Right renal pelvis (tissue), 4 donors: ENCODE data around the gene DNASE2. TPM values are rescaled to one million over a fixed set of nuclear protein-coding genes. Genes with fewer than 3 reads are reported as not detected.

ENCODE experiments used
- DNase-seq, 4 donors: peaks; one replicate each; pipeline ENCODE4 v3.0.0-alpha.2; 2013; ENCODE audit warnings: low read depth in 4 of 4, low spot score in 3 of 4, missing footprints in 1 of 4
- polyA plus RNA-seq, 4 donors: library from polyadenylated mRNA; unstranded; fragments of 120-200 nt; gene quantifications; one replicate each; pipeline ENCODE4 v1.2.1, GENCODE V29; 2013; ENCODE audit not compliant: insufficient read length in 4 of 4

Gene DNASE2
- polyA plus RNA-seq, 4 donors: 11.9 to 16.2 (median 12.7) TPM

DNA sequence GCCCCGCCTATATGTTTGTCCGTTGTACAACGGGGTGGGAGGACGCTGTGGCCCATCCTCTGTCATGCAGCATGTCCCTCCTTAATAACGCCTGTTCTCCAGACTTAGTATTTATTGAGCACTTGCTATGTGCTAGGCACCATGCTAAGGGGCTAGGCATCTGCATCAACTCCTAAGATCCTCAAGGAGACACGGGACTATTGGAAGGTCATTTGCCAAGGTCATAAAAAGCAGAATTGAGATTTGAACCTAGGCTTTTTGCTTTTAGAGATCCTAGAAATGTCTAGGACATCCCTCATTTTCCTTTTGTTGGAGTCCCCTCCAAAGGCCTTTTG, 44.8 kb downstream of the DNASE2 start:
- DNase-seq: no peak

DNA sequence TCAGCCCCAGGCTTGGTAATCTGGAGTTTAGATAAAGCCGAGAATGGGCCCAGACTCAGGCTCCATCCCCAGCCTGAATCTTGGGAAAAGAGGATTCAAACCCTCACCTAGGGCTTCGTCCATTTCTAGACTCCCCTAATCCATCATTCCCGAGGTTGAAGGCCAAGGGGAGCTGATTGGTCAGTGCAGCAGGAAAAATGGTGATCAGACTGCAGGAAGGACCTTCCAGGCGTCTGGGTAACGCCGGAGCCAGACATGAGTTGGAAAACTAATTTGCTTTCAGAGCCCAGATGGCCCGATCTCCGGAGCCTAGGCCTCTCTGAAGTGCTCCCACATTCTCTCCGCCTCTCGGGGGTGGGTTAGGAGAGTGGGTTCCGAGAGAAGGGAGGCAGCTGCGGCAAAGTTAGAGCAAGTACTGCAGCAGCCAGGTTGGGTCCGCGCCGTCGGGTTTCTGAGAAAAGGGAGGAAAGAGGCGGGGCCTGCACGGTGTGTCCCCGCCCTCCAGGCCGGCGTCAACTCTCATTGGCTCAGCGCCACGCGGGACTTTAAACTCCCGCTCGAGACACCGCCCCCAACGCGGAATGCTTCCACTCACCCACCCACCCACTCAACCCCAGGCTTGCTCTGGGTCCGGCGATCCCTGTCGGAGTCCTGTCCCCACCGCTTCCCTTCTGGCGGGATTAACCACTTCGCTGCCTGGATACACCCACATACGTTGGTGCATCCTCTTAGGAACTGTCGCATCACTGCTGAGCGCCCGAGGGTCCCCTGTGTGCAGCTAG, 46.1 kb downstream of the DNASE2 start:
- DNase-seq: no peak

DNA sequence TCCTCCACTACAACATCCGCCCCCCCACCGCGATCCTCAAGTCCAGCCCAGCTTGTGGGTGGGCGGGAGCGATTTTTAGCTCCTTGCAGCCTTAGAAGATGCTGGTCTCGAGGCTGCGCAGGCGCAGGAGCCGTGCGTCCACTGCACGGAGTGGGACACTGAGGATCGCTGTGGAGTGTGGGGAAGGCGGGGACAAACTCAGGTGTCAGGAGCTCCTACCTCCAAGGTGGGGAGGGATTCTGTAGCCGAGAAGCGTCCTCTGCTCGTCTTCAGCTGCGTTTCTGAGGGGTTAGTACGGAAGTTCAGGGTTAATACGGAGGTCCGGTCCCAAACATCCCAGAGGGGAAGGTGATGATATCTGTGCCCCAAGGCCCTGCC, 46.7 kb downstream of the DNASE2 start, which contains the start of gene RTBDN:
Gene RTBDN (minus strand): TSS at position 14 of the 378 bp plus-strand sequence. CDS start 4,600 bp downstream, outside the sequence.
- DNase-seq: no peak

DNA sequence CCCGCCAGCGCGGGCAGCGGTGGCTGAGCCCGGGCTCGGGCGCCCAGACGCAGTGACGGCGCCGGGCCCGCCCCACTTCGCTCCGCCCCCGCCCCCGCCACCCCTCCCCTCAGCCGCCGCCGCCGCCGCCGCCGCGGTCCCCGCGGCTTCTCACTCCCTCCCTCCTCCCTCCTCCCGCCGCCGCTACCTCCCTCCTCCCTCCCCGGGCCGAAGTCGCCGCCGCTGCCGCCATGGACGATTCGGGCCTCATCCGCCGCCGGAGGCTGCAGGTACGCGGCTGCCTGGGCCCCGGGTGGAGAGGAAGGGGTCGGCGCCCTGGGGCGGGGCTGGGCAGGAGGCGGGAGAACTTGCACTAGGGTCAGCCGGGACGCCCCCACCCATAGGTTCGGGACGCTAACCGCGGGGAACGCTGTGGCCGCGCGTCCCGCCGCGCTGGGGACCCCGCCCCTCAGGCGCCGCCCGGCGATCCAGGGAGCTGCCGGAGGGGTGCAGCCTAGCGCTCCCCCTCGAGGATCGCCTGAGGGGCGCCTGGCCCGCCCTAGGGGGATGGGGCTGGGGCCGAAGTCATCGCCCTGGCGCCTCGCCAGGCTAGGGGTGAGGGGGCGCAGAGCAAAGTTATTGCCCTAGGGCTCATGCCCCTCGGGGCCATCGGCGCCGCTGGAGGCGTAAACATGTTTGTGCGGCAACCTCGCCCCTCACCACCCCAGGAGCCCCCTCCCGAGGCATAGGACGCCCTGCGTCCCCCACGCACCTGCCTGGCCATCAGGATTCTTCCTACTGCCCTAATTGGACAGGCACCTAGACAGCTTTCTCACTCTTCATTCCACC, 47.3 kb downstream of the DNASE2 start:
- no peak for DNase-seq

DNA sequence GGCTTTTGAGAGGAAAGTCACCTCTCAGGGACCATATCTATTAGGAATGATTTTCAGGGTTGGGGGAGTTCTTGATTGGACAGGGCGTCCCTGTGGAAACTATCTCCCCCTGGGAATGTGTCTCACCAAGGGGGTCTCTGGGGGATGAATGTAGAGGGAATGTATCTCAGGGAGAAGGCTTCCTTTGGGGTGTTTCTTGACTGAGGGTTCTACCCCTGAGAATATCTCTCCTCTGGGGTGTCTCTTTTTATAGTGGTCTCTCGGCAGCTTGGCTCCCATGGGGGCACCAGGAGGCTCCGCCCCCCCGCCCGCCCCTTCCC, 47.9 kb downstream of the DNASE2 start:
- no peak for DNase-seq

DNA sequence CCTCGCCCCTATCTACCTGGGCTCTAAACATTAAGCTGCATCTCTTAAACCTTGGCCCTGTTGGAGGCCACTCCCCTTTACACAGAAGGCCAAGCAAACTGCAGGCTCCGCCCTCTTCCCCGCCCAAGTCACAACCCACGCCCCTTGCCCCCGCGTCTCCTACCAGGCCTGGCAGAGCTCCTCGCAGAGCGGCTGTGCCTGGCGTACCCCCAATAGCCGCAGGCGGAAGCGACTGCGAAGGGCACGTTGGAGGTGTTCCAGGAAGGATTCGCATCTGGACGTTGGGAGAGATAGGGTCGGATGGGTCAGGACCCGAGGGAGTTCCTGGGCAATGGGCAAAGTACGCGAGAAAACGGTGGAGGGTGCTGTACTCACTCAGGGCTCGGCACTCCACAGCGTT, 52.8 kb downstream of the DNASE2 start:
- no peak for DNase-seq

DNA sequence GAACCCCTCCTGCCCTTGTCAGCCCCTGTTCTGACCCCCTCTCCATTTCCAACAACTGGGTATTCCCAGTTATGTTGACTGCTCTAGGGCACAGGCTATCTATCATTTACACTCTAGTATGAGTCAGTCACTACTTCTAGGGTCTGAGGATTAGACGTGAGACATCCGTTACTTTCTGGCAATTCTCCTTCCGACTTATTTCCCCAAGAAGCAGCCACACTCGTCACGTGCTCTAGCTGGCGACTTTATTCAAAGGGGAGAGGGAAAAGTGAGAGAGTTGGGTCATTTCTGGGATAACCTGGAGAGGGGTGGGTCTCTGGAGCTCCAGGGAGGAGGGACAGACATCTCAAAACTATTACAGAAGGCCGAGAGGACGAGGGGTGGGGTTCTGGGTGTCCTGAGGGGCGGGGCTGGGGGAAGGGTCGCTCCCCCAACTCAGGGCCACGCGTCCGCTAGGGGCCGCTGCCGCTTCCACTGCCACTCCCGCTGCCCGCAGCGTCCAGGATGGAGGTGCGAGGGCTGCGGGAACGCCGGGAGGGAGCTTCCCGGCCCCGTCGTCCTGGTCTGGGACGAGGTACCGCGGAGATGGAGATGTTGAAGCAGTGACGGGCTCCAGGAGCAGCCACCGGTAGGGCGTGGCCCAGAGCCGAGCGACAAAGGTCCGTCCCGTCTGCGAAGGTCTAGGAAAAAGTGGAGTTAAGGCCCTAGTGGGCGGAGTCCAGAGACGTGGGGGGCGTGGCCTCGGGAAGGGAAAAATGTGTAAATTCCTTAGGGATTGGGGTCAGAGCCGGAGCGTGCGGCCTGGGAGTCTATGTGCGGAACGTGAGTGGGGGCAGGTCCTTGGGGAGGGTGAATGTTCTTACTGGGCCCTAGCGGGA, 55.8 kb downstream of the DNASE2 start:
- DNase-seq: no peak

Other genes with a start within 250 kb of the DNASE2 start
- gene MAN2B1, start 214.7 kb downstream of the DNASE2 start, polyA plus RNA-seq: 10 to 100 TPM; 24.9 to 35.3 (median 29.7) TPM
- 10 to 100 TPM; 14.1 to 21.4 (median 15.0) TPM for gene WDR83, start 214.6 kb downstream of the DNASE2 start, polyA plus RNA-seq
- gene DHPS, start 199.6 kb downstream of the DNASE2 start, polyA plus RNA-seq: 10 to 100 TPM; 70.5 to 84.3 (median 75.8) TPM
- gene GNG14, start 193.5 kb downstream of the DNASE2 start, polyA plus RNA-seq: under 1 TPM in 2 of 4 donors, not detected in 2; 0.39 to 0.56 TPM
- gene FBXW9, start 184.8 kb downstream of the DNASE2 start, polyA plus RNA-seq: 10 to 100 TPM; 12.1 to 18.5 (median 13.1) TPM
- gene TNPO2, start 157.5 kb downstream of the DNASE2 start, polyA plus RNA-seq: 10 to 100 TPM; 65.4 to 76.8 (median 68.6) TPM
- gene TRIR, start 146.8 kb downstream of the DNASE2 start, polyA plus RNA-seq: 100 to 1,000 TPM; 155 to 204 (median 164) TPM
- 10 to 100 TPM; 80.1 to 95.8 (median 88.6) TPM for gene GET3, start 144.0 kb downstream of the DNASE2 start, polyA plus RNA-seq
- gene BEST2, start 129.7 kb downstream of the DNASE2 start, polyA plus RNA-seq: under 1 TPM in 1 of 4 donors, not detected in 3; 0.12 TPM
- 10 to 100 TPM; 39.0 to 61.9 (median 42.5) TPM for gene HOOK2, start 105.9 kb downstream of the DNASE2 start, polyA plus RNA-seq
- gene JUNB, start 90.0 kb downstream of the DNASE2 start, polyA plus RNA-seq: 10 to 100 TPM; 20.1 to 50.8 (median 38.2) TPM
- gene PRDX2, start 79.6 kb downstream of the DNASE2 start, polyA plus RNA-seq: 100 to 1,000 TPM; 295 to 351 (median 312) TPM
- 10 to 100 TPM in 1 of 4 donors, 1 to 10 TPM in 3; 5.6 to 13.3 (median 7.5) TPM for gene THSD8, start 79.4 kb downstream of the DNASE2 start, polyA plus RNA-seq
- gene RNASEH2A, start 74.9 kb downstream of the DNASE2 start, polyA plus RNA-seq: 10 to 100 TPM; 29.2 to 42.0 (median 31.2) TPM
- gene RTBDN, start 46.9 kb downstream of the DNASE2 start, polyA plus RNA-seq: under 1 TPM in 1 of 4 donors, not detected in 3; 0.08 TPM
- gene MAST1, start 42.9 kb downstream of the DNASE2 start, polyA plus RNA-seq: 1 to 10 TPM in 2 of 4 donors, under 1 TPM in 2; 0.91 to 1.6 (median 1.1) TPM
- under 1 TPM; 0.41 to 0.49 (median 0.44) TPM for gene KLF1, start 5.8 kb upstream of the DNASE2 start, polyA plus RNA-seq
- 10 to 100 TPM; 24.7 to 36.2 (median 30.4) TPM for gene GCDH, start 9.7 kb upstream of the DNASE2 start, polyA plus RNA-seq
- gene SYCE2, start 37.8 kb upstream of the DNASE2 start, polyA plus RNA-seq: 1 to 10 TPM; 2.0 to 3.2 (median 2.9) TPM
- 10 to 100 TPM; 48.8 to 62.7 (median 49.4) TPM for gene FARSA, start 52.3 kb upstream of the DNASE2 start, polyA plus RNA-seq
- gene CALR, start 57.2 kb upstream of the DNASE2 start, polyA plus RNA-seq: 100 to 1,000 TPM; 804 to 950 (median 938) TPM
- 10 to 100 TPM; 73.2 to 97.1 (median 81.5) TPM for gene RAD23A, start 64.4 kb upstream of the DNASE2 start, polyA plus RNA-seq
- gene GADD45GIP1, start 75.8 kb upstream of the DNASE2 start, polyA plus RNA-seq: 10 to 100 TPM; 27.8 to 45.8 (median 30.0) TPM
- under 1 TPM in 2 of 4 donors, not detected in 2; 0.10 to 0.14 TPM for gene DAND5, start 88.1 kb upstream of the DNASE2 start, polyA plus RNA-seq
- 10 to 100 TPM; 18.4 to 24.8 (median 19.4) TPM for gene NFIX, start 114.0 kb upstream of the DNASE2 start, polyA plus RNA-seq
- gene LYL1, start 221.4 kb upstream of the DNASE2 start, polyA plus RNA-seq: 1 to 10 TPM; 4.6 to 7.4 (median 4.7) TPM
- gene TRMT1, start 235.3 kb upstream of the DNASE2 start, polyA plus RNA-seq: 10 to 100 TPM; 29.0 to 38.4 (median 35.2) TPM
- 10 to 100 TPM; 23.5 to 34.5 (median 23.8) TPM for gene NACC1, start 236.8 kb upstream of the DNASE2 start, polyA plus RNA-seq